ENCODE data around the gene FERMT3.

The FERMT3 gene

GRCh38 chr11:64249563-64250414, 43.3 kb downstream of the FERMT3 start:
- no peak for DNase-seq

- DNase-seq = no peak
Observed at GRCh38 chr11:64250415-64251015, 44.0 kb downstream of the FERMT3 start.

GRCh38 chr11:64251016-64251752, 44.7 kb downstream of the FERMT3 start, which contains the start of gene PLCB3:
PLCB3 (plus strand) TSS chr11:64251530; CDS start chr11:64251650, 120 bp downstream.
- peak; percentile 19 to 74 (median 51) for DNase-seq

- no peak for DNase-seq
Observed at GRCh38 chr11:64251753-64252002, 45.2 kb downstream of the FERMT3 start.

- DNase-seq = no peak
Observed at GRCh38 chr11:64252003-64252872, 45.7 kb downstream of the FERMT3 start.

GRCh38 chr11:64253043-64253442, 46.5 kb downstream of the FERMT3 start:
- no peak for DNase-seq

GRCh38 chr11:64253481-64253880, 47.0 kb downstream of the FERMT3 start:
- no peak for DNase-seq

- DNase-seq = no peak
Observed at GRCh38 chr11:64254326-64254725, 47.8 kb downstream of the FERMT3 start.

- no peak for DNase-seq
Observed at GRCh38 chr11:64255135-64256128, 48.9 kb downstream of the FERMT3 start.

GRCh38 chr11:64256300-64256699, 49.8 kb downstream of the FERMT3 start:
- no peak for DNase-seq

GRCh38 chr11:64258356-64258755, 51.8 kb downstream of the FERMT3 start:
- no peak for DNase-seq

- DNase-seq = no peak
Observed at GRCh38 chr11:64258946-64259532, 52.5 kb downstream of the FERMT3 start.

GRCh38 chr11:64259533-64260067, 53.1 kb downstream of the FERMT3 start:
- DNase-seq = no peak

- no peak for DNase-seq
Observed at GRCh38 chr11:64260147-64260708, 53.7 kb downstream of the FERMT3 start.

- no peak for DNase-seq
Observed at GRCh38 chr11:64261556-64262080, 55.1 kb downstream of the FERMT3 start.

GRCh38 chr11:64262271-64263002, 55.9 kb downstream of the FERMT3 start:
- no peak for DNase-seq

GRCh38 chr11:64263021-64263946, 56.8 kb downstream of the FERMT3 start:
- no peak for DNase-seq

- no peak for DNase-seq
Observed at GRCh38 chr11:64263947-64264317, 57.4 kb downstream of the FERMT3 start.
